K562 (cell line): Measurements from ENCODE around the gene PHF12. TPM values are rescaled to one million over a fixed set of nuclear protein-coding genes. Genes with fewer than 3 reads are reported as not detected.

ENCODE experiments used
- BRF1 ChIP-seq: IDR thresholded peaks from 3 replicates; pipeline ENCODE4 v1.6.1; 2011; ENCODE audit warnings: borderline replicate concordance, mild to moderate bottlenecking; ENCODE audit not compliant: insufficient read length; ENCODE audit errors: extremely low read depth
- CBFA2T2 ChIP-seq: fragments of 450-650 bp; conservative IDR thresholded peaks from 2 replicates; pipeline ENCODE4 v1.6.1; 2017; ENCODE audit warnings: mild to moderate bottlenecking
- ELF4 ChIP-seq: fragments of 450-650 bp; formaldehyde crosslinking; IDR thresholded peaks from 2 replicates; pipeline ENCODE4 v1.4.0; 2022; ENCODE audit warnings: missing genetic modification characterization
- GTF2E2 ChIP-seq: fragments of 200-800 bp; sonication (Bioruptor generic); IDR thresholded peaks from 2 replicates; pipeline ENCODE4 v1.6.1; 2016; ENCODE audit warnings: missing genetic modification characterization, missing compliant biosample characterization
- HCFC1 ChIP-seq: IDR thresholded peaks from 2 replicates; pipeline ENCODE4 v1.6.1; 2012; ENCODE audit warnings: low read depth, low read length, improper control_type of control experiment
- ILF3 ChIP-seq: fragments of 450-650 bp; IDR thresholded peaks from 2 replicates; pipeline ENCODE4 v1.6.1; 2018; ENCODE audit warnings: antibody characterized with exemption, mild to moderate bottlenecking, moderate library complexity, borderline replicate concordance
- JUNB ChIP-seq: fragments of 450-650 bp; formaldehyde crosslinking; conservative IDR thresholded peaks from 2 replicates; pipeline ENCODE4 v1.4.0; 2020; ENCODE audit warnings: mild to moderate bottlenecking
- MAFG ChIP-seq: fragments of 450-650 bp; conservative IDR thresholded peaks from 2 replicates; pipeline ENCODE4 v1.6.1; 2016; ENCODE audit warnings: missing genetic modification characterization, missing compliant biosample characterization
- NCOA2 ChIP-seq, 2 experiments: fragments of 450-650 bp; IDR thresholded peaks; 2 replicates each; pipeline ENCODE4 v1.6.1; 2018; ENCODE audit warnings: mild to moderate bottlenecking in 2 of 2, moderate library complexity in 1 of 2; ENCODE audit not compliant: partially characterized antibody in 2 of 2
- PPARD ChIP-seq: fragments of 250-450 bp; sonication (Bioruptor Pico); IDR thresholded peaks from 2 replicates; pipeline ENCODE4 v1.8.0; 2022; ENCODE audit warnings: inconsistent platforms, mild to moderate bottlenecking, moderate library complexity
- PRMT5 ChIP-seq: sonication (generic); formaldehyde crosslinking; IDR thresholded peaks from 2 replicates; pipeline ENCODE4 v1.5.0; 2020; ENCODE audit warnings: missing genetic modification reagents
- RUNX1 ChIP-seq: sonication (generic); IDR thresholded peaks from 2 replicates; pipeline ENCODE4 v1.6.1; 2016; ENCODE audit warnings: antibody characterized with exemption, low read depth
- SETDB1 ChIP-seq: IDR thresholded peaks from one replicate; pipeline ENCODE4 v1.6.1; 2012; ENCODE audit warnings: low read length, control low read depth, inconsistent platforms
- SIN3B ChIP-seq: fragments of 450-650 bp; IDR thresholded peaks from 2 replicates; pipeline ENCODE4 v1.6.1; 2017; ENCODE audit warnings: low read depth, mild to moderate bottlenecking, moderate library complexity
- STAT5A ChIP-seq: IDR thresholded peaks from 2 replicates; pipeline ENCODE4 v1.6.1; 2012; ENCODE audit warnings: low read length, inconsistent platforms, borderline replicate concordance
- TFAM ChIP-seq: fragments of 250-450 bp; sonication (Bioruptor Pico); conservative IDR thresholded peaks from 2 replicates; pipeline ENCODE4 v1.5.0; 2021; ENCODE audit warnings: mild to moderate bottlenecking, moderate library complexity
- U2AF2 ChIP-seq: fragments of 200-400 bp; formaldehyde crosslinking; optimal IDR thresholded peaks from 2 replicates; pipeline ENCODE3; 2017; ENCODE audit warnings: low read depth, mild to moderate bottlenecking, low read length
- YY1 ChIP-seq, 3 experiments: IDR thresholded peaks; 2 replicates each; pipeline ENCODE4 v1.6.1; 2011; ENCODE audit warnings: low read length in 2 of 3, mild to moderate bottlenecking in 2 of 3, moderate library complexity in 2 of 3, borderline replicate concordance in 1 of 3, control low read depth in 1 of 3, low read depth in 1 of 3; ENCODE audit not compliant: insufficient read depth in 3 of 3, insufficient replicate concordance in 2 of 3, control insufficient read depth in 1 of 3, insufficient read length in 1 of 3; ENCODE audit errors: extremely low read depth in 1 of 3
- ZBTB8A ChIP-seq: fragments of 450-650 bp; IDR thresholded peaks from 2 replicates; pipeline ENCODE4 v1.6.1; 2018; ENCODE audit warnings: mild to moderate bottlenecking, moderate library complexity; ENCODE audit not compliant: partially characterized antibody
- ZNF695 ChIP-seq: fragments of 450-650 bp; formaldehyde crosslinking; IDR thresholded peaks from 2 replicates; pipeline ENCODE4 v1.4.0; 2020; ENCODE audit warnings: mild to moderate bottlenecking, moderate library complexity
- polyA plus RNA-seq, 8 experiments: library from polyadenylated mRNA; depleted of rRNA in 4 of 8; stranded (reverse) in 5 of 8; unstranded in 3 of 8; fragments of >200 nt; fragmentation: Nextera tagmentation in 2 of 8; fragmentation: Illumina TruSeq in 1 of 8; extraction: Ambion mirVana in 2 of 8; extraction: Trizol in 1 of 8; gene quantifications; 2 replicates each; pipeline versions ENCODE4 v1.2.1 to v1.2.3, GENCODE V29; 2011 to 2014; ENCODE audit warnings: inconsistent platforms in 1 of 8, missing spikeins in 1 of 8
- total RNA-seq, 7 experiments: library from RNA; depleted of rRNA in 6 of 7; stranded (reverse); fragments of >200 nt in 6 of 7; fragmentation: Illumina TruSeq in 2 of 7; extraction: Trizol in 2 of 7; gene quantifications; 2 replicates each; pipeline versions ENCODE4 v1.2.1 to v1.2.3, GENCODE V29; 2011 to 2021; ENCODE audit warnings: low replicate concordance in 1 of 7
- TF ChIP-seq, protein P1 (sequence below): fragments of 250-450 bp; sonication (Bioruptor Pico); IDR thresholded peaks from 2 replicates; pipeline ENCODE4 v1.4.0; 2020
- TF ChIP-seq, protein P2 (sequence below): sonication (generic); formaldehyde crosslinking; IDR thresholded peaks from 2 replicates; pipeline ENCODE4 v1.8.0; 2022; ENCODE audit warnings: missing genetic modification reagents, mild to moderate bottlenecking, borderline replicate concordance

The PHF12 gene
- total and polyA plus RNA-seq, 9 of the 15 experiments (the other 6 are each of a cell fraction or from before 2014, with no cell fraction given): 0.82 to 31.3 (median 13.5) TPM

DNA sequence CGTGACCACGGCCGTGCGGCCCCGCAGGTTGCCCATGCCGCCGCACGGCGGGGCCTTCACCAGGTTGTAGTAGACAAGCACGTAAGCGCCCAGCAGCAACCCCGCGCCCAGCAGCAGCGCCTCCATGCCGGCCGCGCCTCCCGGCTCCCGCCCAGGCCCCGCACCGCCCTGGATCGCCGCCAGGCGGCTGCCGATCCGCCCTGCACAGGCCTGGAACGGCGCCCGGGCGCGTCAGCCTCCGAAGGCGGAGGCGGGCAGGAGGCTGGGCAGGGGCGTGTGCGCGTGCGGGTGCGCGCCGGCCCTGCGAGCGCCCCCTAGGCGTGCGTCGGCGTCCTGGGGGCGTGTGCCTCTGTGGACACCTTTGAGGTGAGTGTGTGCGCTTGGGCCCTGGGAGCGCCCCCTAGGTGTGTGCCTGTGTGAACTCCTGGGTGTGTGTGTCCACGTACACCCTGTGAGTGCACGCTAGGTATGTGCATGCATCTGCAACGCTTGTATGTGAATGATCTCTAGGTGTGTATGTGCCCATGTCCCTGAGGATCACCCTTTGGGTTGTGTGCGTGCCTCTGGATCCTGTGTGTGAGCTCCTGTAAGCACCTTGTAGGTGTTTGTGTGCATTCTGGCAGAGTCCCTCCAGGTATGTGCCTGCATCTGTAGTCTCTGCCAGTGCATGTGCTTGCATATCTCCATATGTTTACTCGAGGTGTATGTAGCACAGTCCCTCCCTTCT, 48.3 kb downstream of the PHF12 start, which contains the start of gene DHRS13 (continued):
- TF ChIP-seq, protein P1, sequence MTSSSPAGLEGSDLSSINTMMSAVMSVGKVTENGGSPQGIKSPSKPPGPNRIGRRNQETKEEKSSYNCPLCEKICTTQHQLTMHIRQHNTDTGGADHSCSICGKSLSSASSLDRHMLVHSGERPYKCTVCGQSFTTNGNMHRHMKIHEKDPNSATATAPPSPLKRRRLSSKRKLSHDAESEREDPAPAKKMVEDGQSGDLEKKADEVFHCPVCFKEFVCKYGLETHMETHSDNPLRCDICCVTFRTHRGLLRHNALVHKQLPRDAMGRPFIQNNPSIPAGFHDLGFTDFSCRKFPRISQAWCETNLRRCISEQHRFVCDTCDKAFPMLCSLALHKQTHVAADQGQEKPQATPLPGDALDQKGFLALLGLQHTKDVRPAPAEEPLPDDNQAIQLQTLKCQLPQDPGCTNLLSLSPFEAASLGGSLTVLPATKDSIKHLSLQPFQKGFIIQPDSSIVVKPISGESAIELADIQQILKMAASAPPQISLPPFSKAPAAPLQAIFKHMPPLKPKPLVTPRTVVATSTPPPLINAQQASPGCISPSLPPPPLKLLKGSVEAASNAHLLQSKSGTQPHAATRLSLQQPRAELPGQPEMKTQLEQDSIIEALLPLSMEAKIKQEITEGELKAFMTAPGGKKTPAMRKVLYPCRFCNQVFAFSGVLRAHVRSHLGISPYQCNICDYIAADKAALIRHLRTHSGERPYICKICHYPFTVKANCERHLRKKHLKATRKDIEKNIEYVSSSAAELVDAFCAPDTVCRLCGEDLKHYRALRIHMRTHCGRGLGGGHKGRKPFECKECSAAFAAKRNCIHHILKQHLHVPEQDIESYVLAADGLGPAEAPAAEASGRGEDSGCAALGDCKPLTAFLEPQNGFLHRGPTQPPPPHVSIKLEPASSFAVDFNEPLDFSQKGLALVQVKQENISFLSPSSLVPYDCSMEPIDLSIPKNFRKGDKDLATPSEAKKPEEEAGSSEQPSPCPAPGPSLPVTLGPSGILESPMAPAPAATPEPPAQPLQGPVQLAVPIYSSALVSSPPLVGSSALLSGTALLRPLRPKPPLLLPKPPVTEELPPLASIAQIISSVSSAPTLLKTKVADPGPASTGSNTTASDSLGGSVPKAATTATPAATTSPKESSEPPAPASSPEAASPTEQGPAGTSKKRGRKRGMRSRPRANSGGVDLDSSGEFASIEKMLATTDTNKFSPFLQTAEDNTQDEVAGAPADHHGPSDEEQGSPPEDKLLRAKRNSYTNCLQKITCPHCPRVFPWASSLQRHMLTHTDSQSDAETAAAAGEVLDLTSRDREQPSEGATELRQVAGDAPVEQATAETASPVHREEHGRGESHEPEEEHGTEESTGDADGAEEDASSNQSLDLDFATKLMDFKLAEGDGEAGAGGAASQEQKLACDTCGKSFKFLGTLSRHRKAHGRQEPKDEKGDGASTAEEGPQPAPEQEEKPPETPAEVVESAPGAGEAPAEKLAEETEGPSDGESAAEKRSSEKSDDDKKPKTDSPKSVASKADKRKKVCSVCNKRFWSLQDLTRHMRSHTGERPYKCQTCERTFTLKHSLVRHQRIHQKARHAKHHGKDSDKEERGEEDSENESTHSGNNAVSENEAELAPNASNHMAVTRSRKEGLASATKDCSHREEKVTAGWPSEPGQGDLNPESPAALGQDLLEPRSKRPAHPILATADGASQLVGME (CRISPR knock-in tag): 0 out of 2 replicates have a peak, but pooled peaks have one; percentile 46
- TF ChIP-seq BRF1: no peak
- TF ChIP-seq ZBTB8A: no peak
- no peak for TF ChIP-seq NCOA2 (IDR thresholded peaks at IDR 0.05; ENCODE audit: partially characterized antibody in 2 of 2)
- TF ChIP-seq, protein P2, sequence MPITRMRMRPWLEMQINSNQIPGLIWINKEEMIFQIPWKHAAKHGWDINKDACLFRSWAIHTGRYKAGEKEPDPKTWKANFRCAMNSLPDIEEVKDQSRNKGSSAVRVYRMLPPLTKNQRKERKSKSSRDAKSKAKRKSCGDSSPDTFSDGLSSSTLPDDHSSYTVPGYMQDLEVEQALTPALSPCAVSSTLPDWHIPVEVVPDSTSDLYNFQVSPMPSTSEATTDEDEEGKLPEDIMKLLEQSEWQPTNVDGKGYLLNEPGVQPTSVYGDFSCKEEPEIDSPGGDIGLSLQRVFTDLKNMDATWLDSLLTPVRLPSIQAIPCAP (CRISPR knock-in tag): no peak
- TF ChIP-seq ILF3: peak; percentile 92
- no peak for TF ChIP-seq ZNF695 (CRISPR knock-in tag)
- TF ChIP-seq MAFG: no peak
- no peak for TF ChIP-seq PPARD (CRISPR knock-in tag)
- TF ChIP-seq CBFA2T2: no peak
- 0 out of 2 replicates have a peak, but pooled peaks have one; percentile 11 for TF ChIP-seq PRMT5 (CRISPR knock-in tag)
- peak; percentile 69; the same call in 1 of the 2 replicates for TF ChIP-seq SIN3B
- no peak for TF ChIP-seq JUNB (CRISPR knock-in tag)
- peak; percentile 21 to 78 (median 78) for TF ChIP-seq YY1 (IDR thresholded peaks at IDR 0.05; ENCODE audit: borderline replicate concordance in 1 of 3, control insufficient read depth in 1 of 3, extremely low read depth in 1 of 3, insufficient read depth in 3 of 3, insufficient read length in 1 of 3, insufficient replicate concordance in 2 of 3, low read depth in 1 of 3, low read length in 2 of 3)
- TF ChIP-seq STAT5A: no peak
- peak; percentile 44; the same call in 1 of the 2 replicates for TF ChIP-seq RUNX1
- no peak for TF ChIP-seq SETDB1
- 0 out of 2 replicates have a peak, but pooled peaks have one; percentile 0 for TF ChIP-seq GTF2E2
- TF ChIP-seq U2AF2: no peak
- peak; percentile 72 for TF ChIP-seq HCFC1
- no peak for TF ChIP-seq TFAM (CRISPR knock-in tag)
- no peak for TF ChIP-seq ELF4 (CRISPR knock-in tag)
